Osteocyte (in vitro differentiated cells): Measurements from ENCODE around the gene AHNAK. TPM values are rescaled to one million over a fixed set of nuclear protein-coding genes. Genes with fewer than 3 reads are reported as not detected.

ENCODE experiments used
- DNase-seq: peaks from one replicate; pipeline ENCODE4 v3.0.0; 2021; ENCODE audit warnings: mixed read lengths; ENCODE audit not compliant: unreplicated experiment; ENCODE audit errors: extremely low spot score
- H3K27ac Mint-ChIP-seq: one replicate; pipeline ENCODE4 v1.8.0; 2021; ENCODE audit warnings: mild to moderate bottlenecking, mixed read lengths; ENCODE audit not compliant: unreplicated experiment
- H3K27me3 Mint-ChIP-seq: one replicate; pipeline ENCODE4 v1.8.0; 2021; ENCODE audit warnings: mixed read lengths; ENCODE audit not compliant: unreplicated experiment
- H3K36me3 Mint-ChIP-seq: one replicate; pipeline ENCODE4 v1.8.0; 2021; ENCODE audit warnings: mixed read lengths; ENCODE audit not compliant: unreplicated experiment
- H3K4me1 Mint-ChIP-seq: one replicate; pipeline ENCODE4 v1.8.0; 2021; ENCODE audit warnings: mixed read lengths; ENCODE audit not compliant: unreplicated experiment
- H3K4me3 Mint-ChIP-seq: one replicate; pipeline ENCODE4 v1.8.0; 2021; ENCODE audit warnings: mild to moderate bottlenecking, moderate library complexity, mixed read lengths; ENCODE audit not compliant: unreplicated experiment
- H3K9me3 Mint-ChIP-seq: one replicate; pipeline ENCODE4 v1.8.0; 2021; ENCODE audit warnings: mixed read lengths; ENCODE audit not compliant: unreplicated experiment
- total RNA-seq: library from RNA; stranded (reverse); gene quantifications from 2 replicates; pipeline ENCODE4 v1.2.1, GENCODE V29; 2021
- TF ChIP-seq, protein P1 (sequence below): fragments of 200-600 bp; sonication (generic); IDR thresholded peaks from 2 replicates; pipeline ENCODE4 v1.5.0; 2021; ENCODE audit warnings: antibody characterized with exemption, mild to moderate bottlenecking, moderate library complexity

Gene AHNAK
- total RNA-seq, 1 donor from 2014 or later = 462 TPM

GRCh38 chr11:62489204-62489603 is 57.4 kb downstream of the AHNAK start:
- peaks cover 3% of the 10 kb centered on the region for H3K36me3 Mint-ChIP-seq
- DNase-seq = no peak
- TF ChIP-seq, protein P1, sequence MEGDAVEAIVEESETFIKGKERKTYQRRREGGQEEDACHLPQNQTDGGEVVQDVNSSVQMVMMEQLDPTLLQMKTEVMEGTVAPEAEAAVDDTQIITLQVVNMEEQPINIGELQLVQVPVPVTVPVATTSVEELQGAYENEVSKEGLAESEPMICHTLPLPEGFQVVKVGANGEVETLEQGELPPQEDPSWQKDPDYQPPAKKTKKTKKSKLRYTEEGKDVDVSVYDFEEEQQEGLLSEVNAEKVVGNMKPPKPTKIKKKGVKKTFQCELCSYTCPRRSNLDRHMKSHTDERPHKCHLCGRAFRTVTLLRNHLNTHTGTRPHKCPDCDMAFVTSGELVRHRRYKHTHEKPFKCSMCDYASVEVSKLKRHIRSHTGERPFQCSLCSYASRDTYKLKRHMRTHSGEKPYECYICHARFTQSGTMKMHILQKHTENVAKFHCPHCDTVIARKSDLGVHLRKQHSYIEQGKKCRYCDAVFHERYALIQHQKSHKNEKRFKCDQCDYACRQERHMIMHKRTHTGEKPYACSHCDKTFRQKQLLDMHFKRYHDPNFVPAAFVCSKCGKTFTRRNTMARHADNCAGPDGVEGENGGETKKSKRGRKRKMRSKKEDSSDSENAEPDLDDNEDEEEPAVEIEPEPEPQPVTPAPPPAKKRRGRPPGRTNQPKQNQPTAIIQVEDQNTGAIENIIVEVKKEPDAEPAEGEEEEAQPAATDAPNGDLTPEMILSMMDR = no peak
- H3K4me3 Mint-ChIP-seq = no peak overlapping the region
- H3K4me1 Mint-ChIP-seq = peaks cover 3% of the 10 kb centered on the region
- no peak overlapping the region for H3K27ac Mint-ChIP-seq
- no peaks in the 10 kb centered on the region for H3K27me3 Mint-ChIP-seq
- no peaks in the 10 kb centered on the region for H3K9me3 Mint-ChIP-seq

GRCh38 chr11:62487738-62488551 is 58.7 kb downstream of the AHNAK start:
- H3K9me3 Mint-ChIP-seq = no peaks in the 10 kb centered on the region
- H3K27ac Mint-ChIP-seq = no peak overlapping the region
- no peak for DNase-seq

DNA sequence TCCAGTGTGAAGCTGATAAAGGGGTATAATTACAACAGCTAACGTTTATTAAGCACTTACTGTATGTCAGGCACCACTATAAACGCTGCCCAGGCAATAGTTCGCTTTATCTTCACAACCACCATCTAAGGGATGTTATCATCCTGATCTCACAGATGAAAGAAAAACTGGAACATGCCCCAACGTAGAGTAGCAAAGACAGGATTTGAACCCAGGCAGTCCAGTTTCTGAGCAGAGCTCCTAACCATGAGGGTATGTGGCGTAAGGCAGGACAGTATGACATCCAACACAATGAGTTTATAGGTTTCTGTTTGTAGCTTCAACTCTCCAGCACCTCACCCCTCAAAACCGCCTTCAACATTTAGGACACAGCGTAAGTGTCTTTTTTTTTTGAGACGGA is 59.5 kb downstream of the AHNAK start:
- H3K4me3 Mint-ChIP-seq = no peak overlapping the region
- peaks cover 3% of the 10 kb centered on the region for H3K36me3 Mint-ChIP-seq
- TF ChIP-seq, protein P1 = no peak
- H3K27me3 Mint-ChIP-seq = no peaks in the 10 kb centered on the region
- peaks cover 3% of the 10 kb centered on the region for H3K4me1 Mint-ChIP-seq
- no peak overlapping the region for H3K27ac Mint-ChIP-seq
- H3K9me3 Mint-ChIP-seq = no peaks in the 10 kb centered on the region
- DNase-seq = no peak

More at GRCh38 chr11:62487738-62488551, 58.7 kb downstream of the AHNAK start:
- Mint-ChIP-seq H3K4me3 (no peak overlapping the region), H3K27me3 (no peaks in the 10 kb centered on the region), H3K36me3 (peaks cover 3% of the 10 kb centered on the region), H3K4me1 (peaks cover 3% of the 10 kb centered on the region)
- TF ChIP-seq, protein P1 = no peak

DNA sequence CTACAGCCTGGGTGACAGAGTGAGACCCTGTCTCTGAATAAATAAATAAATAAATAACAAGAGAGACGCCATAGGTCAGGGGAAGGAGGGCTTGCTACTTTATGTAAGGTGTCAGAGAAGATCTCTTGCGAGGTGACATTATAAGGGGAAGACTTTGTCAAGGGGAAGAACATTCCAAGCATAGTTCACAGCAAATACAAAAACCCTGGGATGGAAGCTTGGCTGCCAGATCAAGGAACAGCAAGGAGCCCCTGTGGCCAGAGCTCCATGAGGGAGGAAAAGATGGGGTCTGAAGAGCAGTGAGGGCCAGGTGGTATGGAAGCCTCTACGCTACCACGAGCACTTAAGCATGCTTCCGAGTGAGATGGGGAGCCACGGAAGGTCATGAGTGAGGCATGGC is 62.3 kb downstream of the AHNAK start:
- H3K27ac Mint-ChIP-seq = no peak overlapping the region

DNA sequence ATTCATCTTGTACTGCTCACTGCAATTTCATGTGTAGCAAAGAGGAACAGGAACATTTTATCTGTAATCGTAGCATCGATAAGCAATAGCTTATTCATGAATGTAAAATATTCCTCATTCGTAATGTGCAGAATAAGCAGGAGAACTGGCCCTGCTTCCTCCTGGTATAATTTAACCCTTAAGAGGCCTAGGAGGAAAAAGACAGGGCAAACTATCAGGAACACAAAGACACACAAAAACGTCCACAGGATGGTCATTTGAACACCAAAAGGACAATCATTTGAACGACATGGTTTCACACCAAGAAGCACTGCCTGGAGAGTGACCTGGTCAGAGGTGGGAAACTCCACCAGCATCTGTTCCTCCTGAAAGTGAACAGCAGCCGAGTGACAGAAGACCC is 63.9 kb downstream of the AHNAK start:
- Mint-ChIP-seq H3K27ac (no peak overlapping the region), H3K27me3 (no peaks in the 10 kb centered on the region), H3K4me1 (peaks cover 20% of the 10 kb centered on the region)

More for the DNA sequence above, 62.3 kb downstream of the AHNAK start:
- no peaks in the 10 kb centered on the region for H3K9me3 Mint-ChIP-seq
- H3K4me3 Mint-ChIP-seq = no peak overlapping the region
- H3K4me1 Mint-ChIP-seq = peaks cover 20% of the 10 kb centered on the region
- no peaks in the 10 kb centered on the region for H3K27me3 Mint-ChIP-seq
- no peak for DNase-seq
- H3K36me3 Mint-ChIP-seq = no peaks in the 10 kb centered on the region
- TF ChIP-seq, protein P1 = no peak

More for the DNA sequence above, 63.9 kb downstream of the AHNAK start:
- Mint-ChIP-seq H3K4me3 (no peak overlapping the region), H3K36me3 (no peaks in the 10 kb centered on the region), H3K9me3 (no peaks in the 10 kb centered on the region)
- TF ChIP-seq, protein P1 = no peak
- DNase-seq = no peak
